GM23338 (cell line): ENCODE measurements around the gene TUB. TPM values are rescaled to one million over a fixed set of nuclear protein-coding genes. Genes with fewer than 3 reads are reported as not detected.

Experiments used
- ATAC-seq: fragments of 200-7000 bp; cut with Tn5 transposase; 3 replicates; pipeline ENCODE4 v1.9.1; 2020
- DNase-seq: peaks from one replicate; pipeline ENCODE4 v3.0.0-alpha.2; 2015; ENCODE audit warnings: low spot score
- H2AFZ ChIP-seq: fragments of 200-600 bp; sonication (generic); 2 replicates; pipeline ENCODE4 v1.8.0; 2016; ENCODE audit warnings: antibody characterized with exemption, mild to moderate bottlenecking, moderate library complexity
- H3F3A ChIP-seq: fragments of 200-600 bp; sonication (generic); replicated peaks from 2 replicates; pipeline ENCODE4 v1.8.0; 2017; ENCODE audit warnings: antibody characterized with exemption, mixed run types, low read depth
- H3K27ac ChIP-seq: fragments of 200-600 bp; sonication (generic); 2 replicates; pipeline ENCODE4 v1.6.1; 2016; ENCODE audit warnings: low read depth
- H3K27me3 ChIP-seq: fragments of 200-600 bp; sonication (generic); 2 replicates; pipeline ENCODE4 v1.8.0; 2016; ENCODE audit warnings: mild to moderate bottlenecking, mixed run types, moderate library complexity; ENCODE audit not compliant: insufficient read depth
- H3K36me3 ChIP-seq: fragments of 200-600 bp; sonication (generic); 2 replicates; pipeline ENCODE4 v1.8.0; 2016; ENCODE audit warnings: mild to moderate bottlenecking; ENCODE audit not compliant: insufficient read depth
- H3K4me1 ChIP-seq: fragments of 200-600 bp; sonication (generic); 2 replicates; pipeline ENCODE4 v1.8.0; 2016; ENCODE audit warnings: mild to moderate bottlenecking, moderate library complexity; ENCODE audit not compliant: insufficient read depth
- H3K4me2 ChIP-seq: fragments of 200-600 bp; sonication (generic); 2 replicates; pipeline ENCODE4 v1.7.1; 2017; ENCODE audit warnings: mixed run types
- H3K4me3 ChIP-seq: fragments of 200-600 bp; sonication (generic); 2 replicates; pipeline ENCODE4 v1.6.1; 2016; ENCODE audit warnings: mixed run types
- H3K79me2 ChIP-seq: fragments of 200-600 bp; sonication (generic); replicated peaks from 2 replicates; pipeline ENCODE4 v1.8.0; 2017; ENCODE audit warnings: mild to moderate bottlenecking; ENCODE audit not compliant: insufficient read depth
- H3K9me2 ChIP-seq: fragments of 200-600 bp; sonication (generic); 2 replicates; pipeline ENCODE4 v1.8.0; 2017; ENCODE audit not compliant: insufficient read depth
- H4K20me1 ChIP-seq: fragments of 200-600 bp; sonication (generic); replicated peaks from 2 replicates; pipeline ENCODE4 v1.8.0; 2017; ENCODE audit warnings: mild to moderate bottlenecking; ENCODE audit not compliant: insufficient read depth
- H3K27ac Mint-ChIP-seq: 2 replicates; pipeline ENCODE4 v1.8.0; 2020; ENCODE audit warnings: inconsistent platforms, mild to moderate bottlenecking, moderate library complexity, mixed read lengths
- H3K27me3 Mint-ChIP-seq: 3 replicates; pipeline ENCODE4 v1.8.0; 2022; ENCODE audit warnings: low read depth, mild to moderate bottlenecking, moderate library complexity, mixed read lengths, inconsistent platforms; ENCODE audit not compliant: insufficient read depth, poor library complexity
- H3K36me3 Mint-ChIP-seq: 3 replicates; pipeline ENCODE4 v1.8.0; 2021; ENCODE audit warnings: low read depth, mild to moderate bottlenecking, inconsistent platforms, moderate library complexity, mixed read lengths
- H3K4me1 Mint-ChIP-seq: 3 replicates; pipeline ENCODE4 v1.8.0; 2020; ENCODE audit warnings: mild to moderate bottlenecking, inconsistent platforms, mixed read lengths
- H3K4me3 Mint-ChIP-seq: 3 replicates; pipeline ENCODE4 v1.8.0; 2021; ENCODE audit warnings: moderate library complexity, mild to moderate bottlenecking, inconsistent platforms, mixed read lengths
- H3K9me3 Mint-ChIP-seq: 3 replicates; pipeline ENCODE4 v1.8.0; 2020; ENCODE audit warnings: moderate library complexity, mild to moderate bottlenecking, inconsistent platforms, mixed read lengths
- EZH2 ChIP-seq: fragments of 200-600 bp; sonication (generic); IDR thresholded peaks from one replicate; pipeline ENCODE4 v1.8.0; 2017; ENCODE audit warnings: antibody characterized with exemption, mild to moderate bottlenecking, low read depth; ENCODE audit not compliant: unreplicated experiment
- EZH2phosphoT487 ChIP-seq: fragments of 200-600 bp; sonication (generic); IDR thresholded peaks from one replicate; pipeline ENCODE4 v1.8.1; 2018; ENCODE audit warnings: antibody characterized with exemption; ENCODE audit not compliant: unreplicated experiment
- NANOG ChIP-seq: IDR thresholded peaks from 2 replicates; pipeline ENCODE4 v1.6.1; 2016; ENCODE audit warnings: antibody characterized with exemption, borderline replicate concordance
- POLR2AphosphoS5 ChIP-seq: IDR thresholded peaks from 2 replicates; pipeline ENCODE4 v1.6.1; 2016; ENCODE audit warnings: antibody characterized with exemption, low read depth
- STAT1 ChIP-seq: IDR thresholded peaks from one replicate; pipeline ENCODE4 v1.6.1; 2016; ENCODE audit warnings: antibody characterized with exemption; ENCODE audit not compliant: unreplicated experiment
- ZNF114 ChIP-seq: fragments of 250-450 bp; sonication (Bioruptor Pico); IDR thresholded peaks from 2 replicates; pipeline ENCODE4 v1.5.0; 2020; ENCODE audit warnings: mild to moderate bottlenecking, moderate library complexity
- polyA plus RNA-seq: library from polyadenylated mRNA; unstranded; fragments of >200 nt; fragmentation: Nextera tagmentation; extraction: Ambion mirVana; gene quantifications from 2 replicates; pipeline ENCODE4 v1.2.1, GENCODE V29; 2016
- total RNA-seq: library from RNA; depleted of rRNA; stranded (reverse); fragments of >200 nt; shearing (Covaris generic); gene quantifications from 2 replicates; pipeline ENCODE4 v1.2.3, GENCODE V29; 2014
- TF ChIP-seq, protein P1 (sequence below): fragments of 250-450 bp; sonication (Bioruptor Pico); IDR thresholded peaks from 2 replicates; pipeline ENCODE4 v1.5.0; 2020; ENCODE audit warnings: mild to moderate bottlenecking, moderate library complexity
- TF ChIP-seq, protein P2 (sequence below): IDR thresholded peaks from 2 replicates; pipeline ENCODE4 v1.6.1; 2016; ENCODE audit warnings: antibody characterized with exemption

The TUB gene
- total and polyA plus RNA-seq, 2 experiments from 2014 or later: 5.5 to 30.4 TPM

GRCh38 chr11:8038393-8038792, 42.6 kb upstream of the TUB start:
- Histone ChIP-seq H3K4me3 (no peak overlapping the region), H3F3A (no peaks in the 10 kb centered on the region), H2AFZ (no peak overlapping the region), H3K79me2 (no peaks in the 10 kb centered on the region), H3K4me2 (no peak overlapping the region), H3K4me1 (peaks cover 3% of the 10 kb centered on the region; the same call in 1 of the 2 replicates), H4K20me1 (no peaks in the 10 kb centered on the region), H3K36me3 (no peaks in the 10 kb centered on the region), H3K27ac (no peak overlapping the region), H3K9me2 (no peaks in the 10 kb centered on the region), H3K27me3 (no peaks in the 10 kb centered on the region)
- Mint-ChIP-seq H3K36me3 (no peaks in the 10 kb centered on the region), H3K9me3 (no peaks in the 10 kb centered on the region), H3K4me1 (peaks cover 5% of the 10 kb centered on the region), H3K27ac (no peak overlapping the region), H3K27me3 (peaks cover 6% of the 10 kb centered on the region), H3K4me3 (no peak overlapping the region)
- DNase-seq: peak; percentile 63
- ATAC-seq: peak; percentile 30; the same call in 2 of the 3 replicates
- TF ChIP-seq, protein P1, sequence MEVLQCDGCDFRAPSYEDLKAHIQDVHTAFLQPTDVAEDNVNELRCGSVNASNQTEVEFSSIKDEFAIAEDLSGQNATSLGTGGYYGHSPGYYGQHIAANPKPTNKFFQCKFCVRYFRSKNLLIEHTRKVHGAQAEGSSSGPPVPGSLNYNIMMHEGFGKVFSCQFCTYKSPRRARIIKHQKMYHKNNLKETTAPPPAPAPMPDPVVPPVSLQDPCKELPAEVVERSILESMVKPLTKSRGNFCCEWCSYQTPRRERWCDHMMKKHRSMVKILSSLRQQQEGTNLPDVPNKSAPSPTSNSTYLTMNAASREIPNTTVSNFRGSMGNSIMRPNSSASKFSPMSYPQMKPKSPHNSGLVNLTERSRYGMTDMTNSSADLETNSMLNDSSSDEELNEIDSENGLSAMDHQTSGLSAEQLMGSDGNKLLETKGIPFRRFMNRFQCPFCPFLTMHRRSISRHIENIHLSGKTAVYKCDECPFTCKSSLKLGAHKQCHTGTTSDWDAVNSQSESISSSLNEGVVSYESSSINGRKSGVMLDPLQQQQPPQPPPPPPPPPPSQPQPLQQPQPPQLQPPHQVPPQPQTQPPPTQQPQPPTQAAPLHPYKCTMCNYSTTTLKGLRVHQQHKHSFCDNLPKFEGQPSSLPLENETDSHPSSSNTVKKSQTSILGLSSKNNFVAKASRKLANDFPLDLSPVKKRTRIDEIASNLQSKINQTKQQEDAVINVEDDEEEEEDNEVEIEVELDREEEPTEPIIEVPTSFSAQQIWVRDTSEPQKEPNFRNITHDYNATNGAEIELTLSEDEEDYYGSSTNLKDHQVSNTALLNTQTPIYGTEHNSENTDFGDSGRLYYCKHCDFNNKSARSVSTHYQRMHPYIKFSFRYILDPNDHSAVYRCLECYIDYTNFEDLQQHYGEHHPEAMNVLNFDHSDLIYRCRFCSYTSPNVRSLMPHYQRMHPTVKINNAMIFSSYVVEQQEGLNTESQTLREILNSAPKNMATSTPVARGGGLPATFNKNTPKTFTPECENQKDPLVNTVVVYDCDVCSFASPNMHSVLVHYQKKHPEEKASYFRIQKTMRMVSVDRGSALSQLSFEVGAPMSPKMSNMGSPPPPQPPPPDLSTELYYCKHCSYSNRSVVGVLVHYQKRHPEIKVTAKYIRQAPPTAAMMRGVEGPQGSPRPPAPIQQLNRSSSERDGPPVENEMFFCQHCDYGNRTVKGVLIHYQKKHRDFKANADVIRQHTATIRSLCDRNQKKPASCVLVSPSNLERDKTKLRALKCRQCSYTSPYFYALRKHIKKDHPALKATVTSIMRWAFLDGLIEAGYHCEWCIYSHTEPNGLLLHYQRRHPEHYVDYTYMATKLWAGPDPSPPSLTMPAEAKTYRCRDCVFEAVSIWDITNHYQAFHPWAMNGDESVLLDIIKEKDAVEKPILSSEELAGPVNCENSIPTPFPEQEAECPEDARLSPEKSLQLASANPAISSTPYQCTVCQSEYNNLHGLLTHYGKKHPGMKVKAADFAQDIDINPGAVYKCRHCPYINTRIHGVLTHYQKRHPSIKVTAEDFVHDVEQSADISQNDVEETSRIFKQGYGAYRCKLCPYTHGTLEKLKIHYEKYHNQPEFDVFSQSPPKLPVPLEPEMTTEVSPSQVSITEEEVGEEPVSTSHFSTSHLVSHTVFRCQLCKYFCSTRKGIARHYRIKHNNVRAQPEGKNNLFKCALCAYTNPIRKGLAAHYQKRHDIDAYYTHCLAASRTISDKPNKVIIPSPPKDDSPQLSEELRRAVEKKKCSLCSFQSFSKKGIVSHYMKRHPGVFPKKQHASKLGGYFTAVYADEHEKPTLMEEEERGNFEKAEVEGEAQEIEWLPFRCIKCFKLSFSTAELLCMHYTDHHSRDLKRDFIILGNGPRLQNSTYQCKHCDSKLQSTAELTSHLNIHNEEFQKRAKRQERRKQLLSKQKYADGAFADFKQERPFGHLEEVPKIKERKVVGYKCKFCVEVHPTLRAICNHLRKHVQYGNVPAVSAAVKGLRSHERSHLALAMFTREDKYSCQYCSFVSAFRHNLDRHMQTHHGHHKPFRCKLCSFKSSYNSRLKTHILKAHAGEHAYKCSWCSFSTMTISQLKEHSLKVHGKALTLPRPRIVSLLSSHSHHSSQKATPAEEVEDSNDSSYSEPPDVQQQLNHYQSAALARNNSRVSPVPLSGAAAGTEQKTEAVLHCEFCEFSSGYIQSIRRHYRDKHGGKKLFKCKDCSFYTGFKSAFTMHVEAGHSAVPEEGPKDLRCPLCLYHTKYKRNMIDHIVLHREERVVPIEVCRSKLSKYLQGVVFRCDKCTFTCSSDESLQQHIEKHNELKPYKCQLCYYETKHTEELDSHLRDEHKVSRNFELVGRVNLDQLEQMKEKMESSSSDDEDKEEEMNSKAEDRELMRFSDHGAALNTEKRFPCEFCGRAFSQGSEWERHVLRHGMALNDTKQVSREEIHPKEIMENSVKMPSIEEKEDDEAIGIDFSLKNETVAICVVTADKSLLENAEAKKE (CRISPR knock-in tag): no peak
- no peak for TF ChIP-seq EZH2phosphoT487
- no peak for TF ChIP-seq ZNF114
- TF ChIP-seq, protein P2, sequence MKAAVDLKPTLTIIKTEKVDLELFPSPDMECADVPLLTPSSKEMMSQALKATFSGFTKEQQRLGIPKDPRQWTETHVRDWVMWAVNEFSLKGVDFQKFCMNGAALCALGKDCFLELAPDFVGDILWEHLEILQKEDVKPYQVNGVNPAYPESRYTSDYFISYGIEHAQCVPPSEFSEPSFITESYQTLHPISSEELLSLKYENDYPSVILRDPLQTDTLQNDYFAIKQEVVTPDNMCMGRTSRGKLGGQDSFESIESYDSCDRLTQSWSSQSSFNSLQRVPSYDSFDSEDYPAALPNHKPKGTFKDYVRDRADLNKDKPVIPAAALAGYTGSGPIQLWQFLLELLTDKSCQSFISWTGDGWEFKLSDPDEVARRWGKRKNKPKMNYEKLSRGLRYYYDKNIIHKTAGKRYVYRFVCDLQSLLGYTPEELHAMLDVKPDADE: no peak
- no peak for TF ChIP-seq POLR2AphosphoS5
- TF ChIP-seq NANOG: no peak
- TF ChIP-seq EZH2: no peak
- no peak for TF ChIP-seq STAT1
